Measurements from ENCODE around the gene KLK1. TPM values are rescaled to one million over a fixed set of nuclear protein-coding genes. Genes with fewer than 3 reads are reported as not detected.

The KLK1 gene
- total RNA-seq, 1 donor from 2014 or later = not detected

DNA sequence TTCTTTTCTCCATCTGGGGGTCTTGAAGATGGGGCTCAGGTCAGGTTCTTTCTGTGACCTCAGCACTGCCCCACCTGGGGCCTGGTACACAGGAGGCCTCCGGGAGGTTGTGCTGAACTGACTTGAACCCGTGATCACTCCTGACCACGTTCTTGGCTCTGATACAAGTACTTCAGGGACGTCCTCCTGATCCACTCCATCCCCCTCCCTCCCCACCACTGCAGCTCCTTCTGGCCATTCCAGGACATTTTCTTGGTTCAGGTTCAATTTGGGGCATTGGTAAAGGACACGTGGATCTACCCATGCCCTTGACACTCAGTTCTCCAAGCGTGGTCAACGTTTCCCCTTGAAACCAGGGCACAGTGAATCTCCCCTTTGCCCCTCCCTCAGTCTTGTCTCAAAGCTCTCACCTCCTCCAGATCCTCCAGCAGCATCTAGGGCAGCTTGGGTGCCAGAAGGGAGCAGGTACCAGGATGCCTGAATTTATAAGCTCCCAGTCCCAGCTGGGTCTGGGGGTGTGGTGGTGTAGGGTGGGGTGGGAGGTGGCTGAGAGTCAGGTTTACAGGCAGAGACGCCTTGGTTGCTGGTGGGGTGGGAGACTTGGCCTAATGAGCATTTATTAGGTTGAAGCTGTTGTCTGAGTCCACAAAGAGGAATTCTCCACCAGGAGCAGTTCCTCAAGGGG lies 9.7 kb upstream of the KLK1 start, which contains the start of gene KLK15:
TSS of gene KLK15 (minus strand) at position 458 of the 685 bp plus-strand sequence. CDS start 2,082 bp downstream, outside the sequence.
- no peak within 1 kb of the TSS for H3K27ac ChIP-seq
- no peaks in the 10 kb centered on the region for H3K9me3 ChIP-seq
- H3K36me3 ChIP-seq = no peaks in the 10 kb centered on the region
- H3K4me1 ChIP-seq = peaks cover 16% of the 10 kb centered on the region
- no peak within 1 kb of the TSS for H3K4me3 ChIP-seq
- no peak for DNase-seq (ENCODE audit: extremely low spot score in 2 of 2)
- intact Hi-C loops (cut with DNase I) = no loop called here
- no peaks in the 10 kb centered on the region for H3K27me3 ChIP-seq
- TF ChIP-seq POLR2AphosphoS5 (IDR thresholded peaks at IDR 0.05; ENCODE audit: insufficient read depth in 1 of 2, low read depth in 1 of 2) (no peak), CTCF (IDR thresholded peaks at IDR 0.05) (no peak), POLR2A (IDR thresholded peaks at IDR 0.05) (no peak)

- H3K27me3 ChIP-seq = no peaks in the 10 kb centered on the region
- TF ChIP-seq POLR2AphosphoS5 (IDR thresholded peaks at IDR 0.05; ENCODE audit: insufficient read depth in 1 of 2, low read depth in 1 of 2) = no peak
- no peak for TF ChIP-seq CTCF (IDR thresholded peaks at IDR 0.05)
- TF ChIP-seq POLR2A (IDR thresholded peaks at IDR 0.05) = no peak
Observed at GRCh38 chr19:50832666-50833065, 9.1 kb upstream of the KLK1 start.

DNA sequence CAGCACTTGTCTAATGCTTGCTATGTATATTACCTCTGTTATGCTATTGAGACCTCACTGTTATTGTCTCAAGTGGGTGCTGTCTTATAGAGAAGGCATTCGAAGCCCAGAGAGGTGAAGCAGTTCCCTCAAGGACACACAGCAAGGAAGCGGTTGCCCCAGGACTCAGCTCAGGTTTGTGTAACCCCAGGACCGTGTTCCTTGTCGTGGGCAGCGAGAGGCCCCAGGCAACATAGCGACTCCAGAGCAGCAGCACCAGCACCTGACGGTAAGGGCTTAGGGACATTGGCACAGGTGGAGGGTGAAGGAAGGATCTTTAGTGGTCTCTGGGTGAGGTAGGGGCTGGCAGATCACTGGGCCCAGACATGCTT lies 7.4 kb upstream of the KLK1 start:
- Histone ChIP-seq H3K4me1 (peaks cover 9% of the 10 kb centered on the region), H3K9me3 (no peaks in the 10 kb centered on the region), H3K4me3 (no peak overlapping the region), H3K36me3 (no peaks in the 10 kb centered on the region), H3K27ac (no peak overlapping the region), H3K27me3 (no peaks in the 10 kb centered on the region)
- TF ChIP-seq CTCF (IDR thresholded peaks at IDR 0.05) (no peak), POLR2A (IDR thresholded peaks at IDR 0.05) (no peak), POLR2AphosphoS5 (IDR thresholded peaks at IDR 0.05; ENCODE audit: insufficient read depth in 1 of 2, low read depth in 1 of 2) (no peak)
- DNase-seq (ENCODE audit: extremely low spot score in 2 of 2) = no peak
- intact Hi-C loops (cut with DNase I) = no loop called here

More at GRCh38 chr19:50832666-50833065, 9.1 kb upstream of the KLK1 start:
- H3K4me1 ChIP-seq = peaks cover 16% of the 10 kb centered on the region
- no peaks in the 10 kb centered on the region for H3K36me3 ChIP-seq
- intact Hi-C loops (cut with DNase I) = no loop called here
- DNase-seq (ENCODE audit: extremely low spot score in 2 of 2) = no peak
- no peak overlapping the region for H3K4me3 ChIP-seq
- H3K9me3 ChIP-seq = no peaks in the 10 kb centered on the region
- no peak overlapping the region for H3K27ac ChIP-seq

GRCh38 chr19:50830266-50831025 lies 6.9 kb upstream of the KLK1 start:
- Histone ChIP-seq H3K27me3 (no peaks in the 10 kb centered on the region), H3K9me3 (no peaks in the 10 kb centered on the region), H3K36me3 (no peaks in the 10 kb centered on the region), H3K4me3 (no peak overlapping the region), H3K4me1 (peaks cover 5% of the 10 kb centered on the region), H3K27ac (no peak overlapping the region)
- intact Hi-C loops (cut with DNase I) = no loop called here
- DNase-seq (ENCODE audit: extremely low spot score in 2 of 2) = no peak
- TF ChIP-seq POLR2A (IDR thresholded peaks at IDR 0.05) (no peak), POLR2AphosphoS5 (IDR thresholded peaks at IDR 0.05; ENCODE audit: insufficient read depth in 1 of 2, low read depth in 1 of 2) (no peak), CTCF (IDR thresholded peaks at IDR 0.05) (no peak)

- no peak overlapping the region for H3K27ac ChIP-seq
- H3K9me3 ChIP-seq = no peaks in the 10 kb centered on the region
- H3K36me3 ChIP-seq = no peaks in the 10 kb centered on the region
- TF ChIP-seq POLR2A (IDR thresholded peaks at IDR 0.05) (no peak), CTCF (IDR thresholded peaks at IDR 0.05) (no peak), POLR2AphosphoS5 (IDR thresholded peaks at IDR 0.05; ENCODE audit: insufficient read depth in 1 of 2, low read depth in 1 of 2) (no peak)
- intact Hi-C loops (cut with DNase I) = no loop called here
- DNase-seq (ENCODE audit: extremely low spot score in 2 of 2) = no peak
- no peaks in the 10 kb centered on the region for H3K4me1 ChIP-seq
- no peaks in the 10 kb centered on the region for H3K27me3 ChIP-seq
- H3K4me3 ChIP-seq = no peak overlapping the region
Observed at GRCh38 chr19:50829801-50830200, 6.2 kb upstream of the KLK1 start.
